IPS-11a (cell line): ENCODE data around the gene KANSL1L.

ENCODE experiments used
- H3K4me3 ChIP-seq: one replicate; pipeline ENCODE4 v1.5.1; 2013; ENCODE audit warnings: low read depth, low read length, control low read depth

Gene KANSL1L

GRCh38 chr2:210002158-210003157 lies 168.8 kb downstream of the KANSL1L start, which contains the start of gene RPE:
Gene RPE, plus strand, starts transcription at chr2:210002638. Its CDS starts 24 bp downstream, at chr2:210002662.
- peak within 1 kb of the TSS; percentile 98 for H3K4me3 ChIP-seq

- no peak overlapping the region for H3K4me3 ChIP-seq
Measured at GRCh38 chr2:210000464-210001324, 170.5 kb downstream of the KANSL1L start.

GRCh38 chr2:209998596-209998995 lies 172.6 kb downstream of the KANSL1L start:
- no peak overlapping the region for H3K4me3 ChIP-seq

- H3K4me3 ChIP-seq = no peak overlapping the region
Measured at GRCh38 chr2:209993968-209994367, 177.2 kb downstream of the KANSL1L start.

DNA sequence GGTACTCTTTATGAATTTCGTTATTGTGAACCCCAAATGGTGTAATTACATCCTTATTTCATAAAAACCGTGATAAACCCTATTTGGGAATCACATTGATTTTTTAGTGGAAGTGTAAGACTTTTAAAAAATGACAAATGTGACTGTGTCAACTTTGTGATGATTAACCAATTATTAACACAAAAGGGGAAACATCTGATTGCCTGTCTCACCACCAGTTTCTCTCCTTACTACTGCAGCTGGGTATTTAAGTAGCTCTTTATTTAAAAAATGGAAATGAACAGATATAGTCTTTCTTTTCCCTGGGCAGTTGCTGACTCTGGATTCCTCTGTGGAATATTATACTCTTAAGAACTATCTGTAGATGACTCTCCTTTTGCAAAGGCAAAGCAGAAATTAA lies 180.4 kb downstream of the KANSL1L start:
- H3K4me3 ChIP-seq = no peak overlapping the region

DNA sequence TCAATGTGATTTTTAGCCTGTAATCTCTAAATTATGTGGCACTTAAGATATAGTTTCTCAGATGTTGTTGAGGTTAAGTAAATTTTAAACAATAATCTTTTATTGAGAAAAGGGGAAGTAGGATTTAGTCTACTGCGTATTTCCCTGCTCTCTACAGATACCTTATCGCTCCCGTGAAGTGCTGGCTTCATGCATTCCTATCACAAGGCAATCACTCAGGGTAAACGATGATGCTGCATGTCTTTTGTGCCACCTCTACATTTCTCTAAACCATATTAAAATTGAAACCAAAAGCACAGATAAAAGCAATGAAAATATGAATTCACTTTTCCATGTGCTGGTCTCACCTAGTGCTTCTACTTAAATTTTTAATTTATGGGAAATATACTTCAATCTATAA lies 183.2 kb downstream of the KANSL1L start:
- H3K4me3 ChIP-seq = no peak overlapping the region

- H3K4me3 ChIP-seq = no peak overlapping the region
Measured at GRCh38 chr2:209986415-209986814, 184.8 kb downstream of the KANSL1L start.

DNA sequence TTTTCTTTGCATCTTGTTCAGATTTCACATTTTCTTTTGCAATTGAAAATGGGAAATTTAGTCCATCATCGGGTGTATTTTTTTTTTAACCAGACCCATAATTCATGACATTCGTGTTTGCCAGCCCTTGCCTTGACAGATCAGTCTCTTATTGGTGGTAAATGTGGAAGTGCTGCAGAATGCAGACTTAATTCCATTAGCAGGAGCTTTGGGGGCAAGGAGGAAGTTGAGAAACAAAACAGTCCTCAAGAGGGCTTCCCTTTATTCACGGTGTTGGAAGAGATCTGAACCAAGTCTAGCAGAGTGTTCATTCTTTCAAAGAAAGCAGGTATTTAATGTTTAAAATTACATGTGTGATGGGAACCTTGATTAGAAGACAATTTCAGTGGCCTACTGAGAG lies 185.3 kb downstream of the KANSL1L start:
- no peak overlapping the region for H3K4me3 ChIP-seq

DNA sequence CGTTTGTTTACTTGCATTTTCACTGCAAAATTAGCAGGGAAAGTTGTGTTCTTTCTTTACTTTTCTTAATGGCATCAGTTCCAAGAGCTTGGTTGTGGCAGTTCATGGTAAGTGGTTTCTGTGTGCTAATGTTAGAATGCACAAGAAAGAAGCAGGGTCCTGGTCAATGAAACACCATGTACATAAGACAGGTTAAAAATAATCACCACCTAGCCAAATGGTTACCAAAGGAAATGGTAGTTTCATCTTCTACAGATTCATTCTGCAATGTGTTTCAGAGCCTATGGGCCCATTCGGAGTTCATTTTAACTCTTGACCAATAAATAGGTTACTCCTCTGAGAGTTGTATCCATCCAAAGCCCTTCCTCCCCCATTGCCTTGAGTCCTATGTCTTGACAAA lies 186.9 kb downstream of the KANSL1L start:
- no peak overlapping the region for H3K4me3 ChIP-seq

DNA sequence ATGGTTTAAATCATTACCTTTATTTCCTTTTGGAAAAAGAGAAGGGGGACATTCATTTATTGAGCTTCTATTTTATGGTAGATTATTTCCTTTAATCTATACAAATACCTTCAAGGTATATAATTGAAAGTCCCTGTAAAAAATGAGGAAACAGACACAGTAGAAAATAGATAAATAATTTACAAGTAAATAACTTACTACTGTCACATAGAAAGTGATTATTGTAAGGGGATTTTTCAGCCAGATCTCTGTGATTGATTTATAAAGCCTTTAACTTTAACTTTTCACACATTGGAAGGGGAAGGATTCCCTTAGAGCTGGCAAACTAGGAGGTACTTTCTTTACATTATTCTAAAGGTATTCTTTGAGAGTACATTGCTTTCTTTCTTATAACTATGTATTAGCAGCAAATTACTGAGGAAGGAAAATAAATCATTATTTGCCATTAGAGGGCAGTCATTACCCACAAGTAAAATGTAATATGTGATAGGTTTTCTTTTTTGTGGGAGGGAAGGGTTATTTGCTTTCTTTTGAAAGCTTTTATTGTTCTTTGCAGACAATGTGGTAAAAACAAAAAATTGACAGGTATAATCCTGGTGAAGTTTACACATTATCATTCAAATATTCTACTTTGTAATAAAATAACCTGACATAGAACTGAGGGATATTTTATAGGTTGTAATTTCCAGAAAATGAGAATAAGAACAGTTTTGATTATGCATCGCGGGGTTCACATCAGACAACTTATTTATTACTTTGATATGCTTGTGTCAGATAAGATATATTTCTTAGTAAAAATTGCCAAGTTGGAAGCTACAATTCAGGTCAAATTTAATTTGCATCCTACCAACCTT lies 193.6 kb downstream of the KANSL1L start:
- H3K4me3 ChIP-seq = no peak overlapping the region

GRCh38 chr2:209976698-209977385 lies 194.4 kb downstream of the KANSL1L start:
- no peak overlapping the region for H3K4me3 ChIP-seq

GRCh38 chr2:209974576-209974975 lies 196.6 kb downstream of the KANSL1L start:
- H3K4me3 ChIP-seq = no peak overlapping the region

GRCh38 chr2:209973328-209973727 lies 197.9 kb downstream of the KANSL1L start:
- no peak overlapping the region for H3K4me3 ChIP-seq
